Activated CD4-positive, alpha-beta T cell treated with anti-CD3 and anti-CD28 coated beads, Interleukin-2, Interleukin-6, amounts not matched to agents 100 ng/mL and 50 ng/mL, durations not matched to agents 16 hours and 8 hours (primary cell): ENCODE measurements around the gene SYNCRIP.
"Not testable (repeated sequence)": the region's sequence is repeated elsewhere in the genome, so short reads cannot be mapped to it uniquely, and the experiment has no call there.

ENCODE experiments used
- DNase-seq: peaks from one replicate; pipeline ENCODE4 v3.0.0-alpha.2; 2020

The SYNCRIP gene

GRCh38 chr6:85642774-85643536, at the start of gene SYNCRIP:
Gene SYNCRIP, minus strand, starts transcription at chr6:85642886. Its CDS starts 1,447 bp downstream, at chr6:85641439.
- DNase-seq, result peak; percentile 99

- no peak for DNase-seq
Measured at GRCh38 chr6:85691478-85691877, 48.8 kb upstream of the SYNCRIP start.

GRCh38 chr6:85690071-85690470, 47.4 kb upstream of the SYNCRIP start:
- no peak for DNase-seq

- DNase-seq, result peak; percentile 45
Measured at GRCh38 chr6:85685713-85686112, 43.0 kb upstream of the SYNCRIP start.

- DNase-seq, result no peak
Measured at GRCh38 chr6:85684809-85685171, 42.1 kb upstream of the SYNCRIP start.

- no peak for DNase-seq
Measured at GRCh38 chr6:85684133-85684808, 41.6 kb upstream of the SYNCRIP start.

- not testable (repeated sequence) for DNase-seq
Measured at GRCh38 chr6:85681899-85682298, 39.2 kb upstream of the SYNCRIP start.

GRCh38 chr6:85680388-85680787, 37.7 kb upstream of the SYNCRIP start:
- no peak for DNase-seq

- DNase-seq, result no peak
Measured at GRCh38 chr6:85679445-85680123, 36.9 kb upstream of the SYNCRIP start.

- DNase-seq, result peak; percentile 99
Measured at GRCh38 chr6:85678602-85679444, 36.1 kb upstream of the SYNCRIP start.

GRCh38 chr6:85678026-85678601, 35.4 kb upstream of the SYNCRIP start:
- no peak for DNase-seq

GRCh38 chr6:85677234-85677956, 34.7 kb upstream of the SYNCRIP start:
- DNase-seq, result peak; percentile 24

GRCh38 chr6:85676086-85676729, 33.5 kb upstream of the SYNCRIP start:
- no peak for DNase-seq

GRCh38 chr6:85675030-85675819, 32.5 kb upstream of the SYNCRIP start:
- DNase-seq, result peak; percentile 43

- peak; percentile 36 for DNase-seq
Measured at GRCh38 chr6:85674604-85675003, 31.9 kb upstream of the SYNCRIP start.

- DNase-seq, result peak; percentile 29
Measured at GRCh38 chr6:85673198-85674139, 30.8 kb upstream of the SYNCRIP start.

- DNase-seq, result peak; percentile 29
Measured at GRCh38 chr6:85672623-85673022, 29.9 kb upstream of the SYNCRIP start.

GRCh38 chr6:85672050-85672449, 29.4 kb upstream of the SYNCRIP start:
- no peak for DNase-seq

GRCh38 chr6:85670573-85670972, 27.9 kb upstream of the SYNCRIP start:
- peak; percentile 22 for DNase-seq
